IMR-90 (cell line): ENCODE data around the gene UBE2K. TPM values are rescaled to one million over a fixed set of nuclear protein-coding genes. Genes with fewer than 3 reads are reported as not detected.

Source experiments
- ATAC-seq: fragments of 200-7000 bp; cut with Tn5 transposase; 2 replicates; pipeline ENCODE4 v1.9.1; 2020; ENCODE audit warnings: low read depth, mild to moderate bottlenecking, moderate library complexity
- BruUV-seq: library from RNA; stranded (reverse); fragments of 400-500 nt; replicated peaks from 2 replicates; lab custom pipeline; 2021; lab: Mats Ljungman, UMichigan
- CTCF ChIA-PET: fragments of 300-600 bp; formaldehyde crosslinking; extraction: SDS; loops from one replicate; lab custom pipeline; 2021; ENCODE audit warnings: antibody characterized with exemption; lab: Yijun Ruan, JAX
- POLR2A ChIA-PET: fragments of 300-600 bp; sonication (Branson Sonifier 250); formaldehyde crosslinking; loops from one replicate; lab custom pipeline; 2022; ENCODE audit warnings: antibody characterized with exemption; ENCODE audit not compliant: unreplicated experiment; lab: Charles Lee
- DNase-seq: peaks from one replicate; pipeline ENCODE4 v3.0.0; 2013
- H2AFZ ChIP-seq: replicated peaks from 2 replicates; pipeline ENCODE3; 2013; ENCODE audit warnings: low read length, mild to moderate bottlenecking; ENCODE audit not compliant: poor library complexity
- H2AK5ac ChIP-seq: 2 replicates; pipeline ENCODE4 v1.6.1; 2013; ENCODE audit warnings: low read depth, low read length, inconsistent platforms
- H2AK9ac ChIP-seq: replicated peaks from 2 replicates; pipeline ENCODE3; 2013; ENCODE audit warnings: mild to moderate bottlenecking, low read depth, low read length, moderate library complexity; ENCODE audit not compliant: poor library complexity
- H2BK120ac ChIP-seq: 2 replicates; pipeline ENCODE4 v1.6.1; 2013; ENCODE audit warnings: low read depth, low read length, inconsistent platforms
- H2BK15ac ChIP-seq: 3 replicates; pipeline ENCODE4 v1.6.1; 2013; ENCODE audit warnings: low read depth, low read length, inconsistent platforms
- H2BK20ac ChIP-seq: 2 replicates; pipeline ENCODE4 v1.6.1; 2013; ENCODE audit warnings: low read depth, mild to moderate bottlenecking, inconsistent platforms, low read length, moderate library complexity
- H2BK5ac ChIP-seq: 2 replicates; pipeline ENCODE4 v1.6.1; 2013; ENCODE audit warnings: mild to moderate bottlenecking, low read depth, low read length, inconsistent platforms; ENCODE audit not compliant: poor library complexity, severe bottlenecking
- H3K14ac ChIP-seq: replicated peaks from 2 replicates; pipeline ENCODE4 v1.6.1; 2013; ENCODE audit warnings: low read depth, low read length, inconsistent platforms
- H3K18ac ChIP-seq: 2 replicates; pipeline ENCODE4 v1.6.1; 2013; ENCODE audit warnings: low read depth, low read length, control low read depth
- H3K23ac ChIP-seq: 2 replicates; pipeline ENCODE4 v1.6.1; 2013; ENCODE audit warnings: low read depth, low read length, inconsistent platforms
- H3K27ac ChIP-seq: 2 replicates; pipeline ENCODE4 v1.5.1; 2013; ENCODE audit warnings: mild to moderate bottlenecking, control low read depth, low read length; ENCODE audit not compliant: insufficient read depth
- H3K27me3 ChIP-seq: 2 replicates; pipeline ENCODE4 v1.6.1; 2013; ENCODE audit warnings: low read length; ENCODE audit not compliant: control insufficient read depth, insufficient read depth
- H3K36me3 ChIP-seq: 2 replicates; pipeline ENCODE4 v1.6.1; 2013; ENCODE audit warnings: low read length, mixed read lengths; ENCODE audit not compliant: control insufficient read depth, insufficient read depth
- H3K4ac ChIP-seq: 2 replicates; pipeline ENCODE4 v1.6.1; 2013; ENCODE audit warnings: low read depth, low read length, inconsistent platforms
- H3K4me1 ChIP-seq: 2 replicates; pipeline ENCODE4 v1.6.1; 2013; ENCODE audit warnings: low read length, mixed read lengths; ENCODE audit not compliant: control insufficient read depth, insufficient read depth
- H3K4me2 ChIP-seq: 2 replicates; pipeline ENCODE4 v1.6.1; 2013; ENCODE audit warnings: low read depth, mild to moderate bottlenecking, control low read depth, low read length, moderate library complexity
- H3K4me3 ChIP-seq: 2 replicates; pipeline ENCODE4 v1.5.1; 2013; ENCODE audit warnings: low read depth, mild to moderate bottlenecking, control low read depth, low read length, moderate library complexity; ENCODE audit not compliant: insufficient read depth
- H3K56ac ChIP-seq: 2 replicates; pipeline ENCODE4 v1.6.1; 2013; ENCODE audit warnings: low read length, inconsistent platforms; ENCODE audit not compliant: insufficient read depth; ENCODE audit errors: extremely low read depth
- H3K79me1 ChIP-seq, 2 experiments: 2 replicates each; pipeline ENCODE4 v1.6.1; 2013; ENCODE audit warnings: low read length in 2 of 2, inconsistent platforms in 1 of 2, low read depth in 1 of 2
- H3K9ac ChIP-seq: 2 replicates; pipeline ENCODE4 v1.6.1; 2013; ENCODE audit warnings: low read depth, low read length, control low read depth
- H3K9me1 ChIP-seq: 2 replicates; pipeline ENCODE4 v1.6.1; 2013; ENCODE audit warnings: low read length, inconsistent platforms; ENCODE audit not compliant: insufficient read depth
- H3K9me3 ChIP-seq: 2 replicates; pipeline ENCODE4 v1.6.1; 2013; ENCODE audit warnings: low read length; ENCODE audit not compliant: control insufficient read depth, insufficient read depth
- H4K20me1 ChIP-seq: 2 replicates; pipeline ENCODE4 v1.6.1; 2013; ENCODE audit warnings: low read length, inconsistent platforms; ENCODE audit not compliant: insufficient read depth
- H4K5ac ChIP-seq: 2 replicates; pipeline ENCODE4 v1.6.1; 2013; ENCODE audit warnings: mild to moderate bottlenecking, low read depth, low read length, control low read depth
- H4K8ac ChIP-seq, 2 experiments: 2 replicates each; pipeline ENCODE4 v1.6.1; 2013; ENCODE audit warnings: low read depth in 2 of 2, low read length in 2 of 2, control low read depth in 1 of 2, inconsistent platforms in 1 of 2
- H4K91ac ChIP-seq: 2 replicates; pipeline ENCODE4 v1.6.1; 2013; ENCODE audit warnings: low read depth, low read length, inconsistent platforms; ENCODE audit not compliant: insufficient read depth
- CEBPB ChIP-seq: IDR thresholded peaks from 2 replicates; pipeline ENCODE4 v1.6.1; 2012; ENCODE audit warnings: low read depth, low read length, improper control_type of control experiment
- WGBS, 2 experiments: methylation state at CpG; one replicate each; pipeline versions ENCODE4 v1.1.5 to v1.1.7; 2013; ENCODE audit warnings: missing lambda C conversion rate in 2 of 2; ENCODE audit not compliant: insufficient read length in 1 of 2; ENCODE audit errors: extremely low coverage in 2 of 2; 5-methylcytosine and 5-hydroxymethylcytosine counted together
- dilution Hi-C: fragments of 300-500 bp; cut with HindIII; formaldehyde crosslinking; loops from one replicate; pipeline ENCODE4 v1.14.3; 2018; ENCODE audit warnings: low sequenced_read_pairs; ENCODE audit not compliant: unreplicated experiment
- in situ Hi-C: fragments of 300-500 bp; cut with MboI; formaldehyde crosslinking; loops from 3 replicates; pipeline ENCODE4 v1.14.3; 2019; ENCODE audit warnings: low sequenced_read_pairs, inconsistent platforms, mixed read lengths
- intact Hi-C: fragments of 100-400 bp; cut with micrococcal nuclease; formaldehyde crosslinking; loops from 2 replicates; pipeline ENCODE4 v1.10.0; 2022
- polyA plus RNA-seq, 3 experiments: library from polyadenylated mRNA; depleted of rRNA; stranded (reverse); fragments of >200 nt; gene quantifications; 2 replicates each; pipeline ENCODE4 v1.2.3, GENCODE V29; 2012; ENCODE audit warnings: low replicate concordance in 1 of 3
- total RNA-seq: library from RNA; depleted of rRNA; stranded (reverse); fragments of >200 nt; gene quantifications from 2 replicates; pipeline ENCODE4 v1.2.3, GENCODE V29; 2012
- TF ChIP-seq, protein P1 (sequence below): fragments of 150-350 bp; IDR thresholded peaks from 2 replicates; pipeline ENCODE4 v1.6.1; 2017; ENCODE audit warnings: mild to moderate bottlenecking, antibody characterized with exemption, low read length, low read depth

UBE2K gene
- total and polyA plus RNA-seq, 2 of the 4 experiments (the other 2 are of a cell fraction) = 17.7 to 44.8 TPM

DNA sequence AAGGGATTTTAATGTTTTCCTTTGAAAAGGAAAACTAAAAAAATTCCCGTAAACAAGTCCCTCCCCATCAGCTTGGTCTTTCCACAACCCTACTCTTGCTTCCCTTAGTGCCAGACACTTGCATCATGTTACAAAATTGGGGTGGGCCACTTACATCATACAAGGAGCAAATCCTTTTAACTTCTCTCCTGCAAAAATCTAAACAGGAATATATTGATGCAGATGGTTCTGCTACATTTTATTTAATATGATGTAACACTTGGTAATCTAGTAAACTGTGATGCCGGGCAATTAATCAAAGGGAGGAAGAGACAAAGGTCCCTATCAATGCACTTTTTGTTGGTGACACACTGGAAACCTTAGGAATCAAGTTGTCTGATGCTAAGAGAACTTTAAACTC, 125.3 kb downstream of the UBE2K start:
- no peaks in the 10 kb centered on the region; the same call in none of the 2 replicates for H4K20me1 ChIP-seq
- ATAC-seq (peak; percentile 48; the same call in 1 of the 2 replicates), DNase-seq (peak; percentile 74)
- no peak overlapping the region for H2BK20ac ChIP-seq
- H3K27me3 ChIP-seq = no peaks in the 10 kb centered on the region
- intact Hi-C loops = no loop called here
- no peak overlapping the region for H3K18ac ChIP-seq
- H3K4me2 ChIP-seq = no peak overlapping the region
- dilution Hi-C loops = no loop called here
- H3K9me3 ChIP-seq = no peaks in the 10 kb centered on the region
- H2AK9ac ChIP-seq = no peak overlapping the region
- ChIA-PET POLR2A (no interaction called here), CTCF (no interaction called here)
- H3K27ac ChIP-seq = no peak overlapping the region; the same call in 1 of the 2 replicates
- H3K23ac ChIP-seq = no peak overlapping the region
- WGBS, 2 experiments = no CpG with 5 or more reads among the region's 2 CpGs
- H3K4me1 ChIP-seq = 0 out of 2 replicates have a peak, but pooled peaks cover 2% of the 10 kb centered on the region
- peaks cover 5% of the 10 kb centered on the region for H3K9me1 ChIP-seq
- no peak overlapping the region for H2BK5ac ChIP-seq
- BruUV-seq = no TSS peak
- H3K4ac ChIP-seq = no peak overlapping the region
- H3K79me1 ChIP-seq = peaks cover 0 to 6% of the 10 kb centered on the region in 2 experiments; a peak in 1 of 4 replicates
- H2BK15ac ChIP-seq = no peak overlapping the region
- TF ChIP-seq, protein P1, sequence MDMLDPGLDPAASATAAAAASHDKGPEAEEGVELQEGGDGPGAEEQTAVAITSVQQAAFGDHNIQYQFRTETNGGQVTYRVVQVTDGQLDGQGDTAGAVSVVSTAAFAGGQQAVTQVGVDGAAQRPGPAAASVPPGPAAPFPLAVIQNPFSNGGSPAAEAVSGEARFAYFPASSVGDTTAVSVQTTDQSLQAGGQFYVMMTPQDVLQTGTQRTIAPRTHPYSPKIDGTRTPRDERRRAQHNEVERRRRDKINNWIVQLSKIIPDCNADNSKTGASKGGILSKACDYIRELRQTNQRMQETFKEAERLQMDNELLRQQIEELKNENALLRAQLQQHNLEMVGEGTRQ = no peak
- TF ChIP-seq CEBPB = peak; percentile 70
- no peak overlapping the region for H3K56ac ChIP-seq
- H3K4me3 ChIP-seq = no peak overlapping the region
- H3K9ac ChIP-seq = no peak overlapping the region
- no peak overlapping the region for H2BK120ac ChIP-seq
- H3K14ac ChIP-seq = no peak overlapping the region
- H2AK5ac ChIP-seq = no peak overlapping the region
- no peak overlapping the region for H2AFZ ChIP-seq
- in situ Hi-C loops = no loop called here
- H4K5ac ChIP-seq = no peak overlapping the region
- no peak overlapping the region for H4K91ac ChIP-seq
- H3K36me3 ChIP-seq = peaks cover 4% of the 10 kb centered on the region
- no peak overlapping the region for H4K8ac ChIP-seq
